Renal pelvis (tissue), 4 donors: ENCODE results near the gene NUDT14. TPM values are rescaled to one million over a fixed set of nuclear protein-coding genes. Genes with fewer than 3 reads are reported as not detected.

Source experiments
- DNase-seq: peaks from one replicate; pipeline ENCODE4 v3.0.0-alpha.2; 2013
- polyA plus RNA-seq, 3 donors: library from polyadenylated mRNA; unstranded; fragments of 120-200 nt; gene quantifications; one replicate each; pipeline ENCODE4 v1.2.1, GENCODE V29; 2013; ENCODE audit not compliant: insufficient read length in 3 of 3

Gene NUDT14
- polyA plus RNA-seq, 3 donors, result 36.6 to 44.0 (median 38.1) TPM

GRCh38 chr14:105137481-105138020 lies 43.6 kb downstream of the NUDT14 start:
- DNase-seq, result no peak

- no peak for DNase-seq
Observed at GRCh38 chr14:105136401-105137322, 44.5 kb downstream of the NUDT14 start.

- DNase-seq, result no peak
Observed at GRCh38 chr14:105135700-105136395, 45.3 kb downstream of the NUDT14 start.

- DNase-seq, result no peak
Observed at GRCh38 chr14:105132921-105133654, 48.0 kb downstream of the NUDT14 start.

- DNase-seq, result no peak
Observed at GRCh38 chr14:105131241-105131640, 49.9 kb downstream of the NUDT14 start.

- no peak for DNase-seq
Observed at GRCh38 chr14:105128059-105128458, 53.1 kb downstream of the NUDT14 start.

GRCh38 chr14:105126981-105127329 lies 54.2 kb downstream of the NUDT14 start:
- DNase-seq, result no peak

- no peak for DNase-seq
Observed at GRCh38 chr14:105126126-105126980, 54.8 kb downstream of the NUDT14 start.

- no peak for DNase-seq
Observed at GRCh38 chr14:105124823-105125222, 56.3 kb downstream of the NUDT14 start.

GRCh38 chr14:105123981-105124765 lies 56.9 kb downstream of the NUDT14 start:
- no peak for DNase-seq

- DNase-seq, result no peak
Observed at GRCh38 chr14:105123064-105123665, 57.9 kb downstream of the NUDT14 start.

Other genes with a start within 250 kb of the NUDT14 start
- gene AHNAK2, start 202.9 kb downstream of the NUDT14 start, polyA plus RNA-seq, result 1 to 10 TPM; 1.8 to 2.6 (median 2.2) TPM
- gene CLBA1, start 195.5 kb downstream of the NUDT14 start, polyA plus RNA-seq, result 10 to 100 TPM; 19.6 to 28.3 (median 27.0) TPM
- 10 to 100 TPM; 18.7 to 24.8 (median 23.3) TPM for gene CDCA4, start 160.2 kb downstream of the NUDT14 start, polyA plus RNA-seq
- 1 to 10 TPM in 1 of 3 donors, under 1 TPM in 2; 0.35 to 1.1 (median 0.71) TPM for gene GPR132, start 115.9 kb downstream of the NUDT14 start, polyA plus RNA-seq
- 10 to 100 TPM in 2 of 3 donors, 1 to 10 TPM in 1; 8.7 to 11.4 (median 10.2) TPM for gene JAG2, start 12.5 kb downstream of the NUDT14 start, polyA plus RNA-seq
- 10 to 100 TPM; 32.6 to 43.4 (median 42.7) TPM for gene BTBD6, start 67.2 kb upstream of the NUDT14 start, polyA plus RNA-seq
- 10 to 100 TPM; 32.8 to 37.3 (median 33.3) TPM for gene BRF1, start 119.7 kb upstream of the NUDT14 start, polyA plus RNA-seq
- 10 to 100 TPM; 76.2 to 89.4 (median 84.1) TPM for gene PACS2, start 133.4 kb upstream of the NUDT14 start, polyA plus RNA-seq
- 1 to 10 TPM; 1.4 to 3.6 (median 2.6) TPM for gene TEX22, start 217.2 kb upstream of the NUDT14 start, polyA plus RNA-seq
- 100 to 1,000 TPM; 122 to 156 (median 141) TPM for gene MTA1, start 238.5 kb upstream of the NUDT14 start, polyA plus RNA-seq